Measurements from ENCODE around the gene SAMHD1.
"Not testable (repeated sequence)": the region's sequence is repeated elsewhere in the genome, so short reads cannot be mapped to it uniquely, and the experiment has no call there.

Gene SAMHD1

DNA sequence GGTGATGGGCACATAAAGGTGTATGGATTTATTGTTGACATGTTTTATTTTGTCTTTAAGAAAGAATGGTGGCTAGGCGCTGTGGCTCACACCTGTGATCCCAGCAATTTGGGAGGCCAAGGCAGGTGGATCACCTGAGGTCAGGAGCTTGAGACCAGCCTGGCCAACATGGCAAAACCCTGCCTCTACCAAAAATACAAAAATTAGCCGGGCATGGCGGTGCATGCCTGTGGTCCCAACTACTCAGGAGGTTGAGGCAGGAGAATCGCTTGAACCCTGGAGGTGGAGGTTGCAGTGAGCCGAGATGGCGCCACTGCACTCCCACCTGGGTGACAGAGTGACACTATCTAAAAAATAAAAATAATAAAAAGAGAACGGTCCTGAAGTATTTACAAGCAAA lies 45.4 kb downstream of the SAMHD1 start:
- not testable (repeated sequence) for DNase-seq

- not testable (repeated sequence) for DNase-seq
Measured at GRCh38 chr20:36905566-36905965, 45.9 kb downstream of the SAMHD1 start.

GRCh38 chr20:36904690-36905089 lies 46.8 kb downstream of the SAMHD1 start:
- no peak for DNase-seq

- no peak for DNase-seq
Measured at GRCh38 chr20:36895036-36895435, 56.5 kb downstream of the SAMHD1 start.

DNA sequence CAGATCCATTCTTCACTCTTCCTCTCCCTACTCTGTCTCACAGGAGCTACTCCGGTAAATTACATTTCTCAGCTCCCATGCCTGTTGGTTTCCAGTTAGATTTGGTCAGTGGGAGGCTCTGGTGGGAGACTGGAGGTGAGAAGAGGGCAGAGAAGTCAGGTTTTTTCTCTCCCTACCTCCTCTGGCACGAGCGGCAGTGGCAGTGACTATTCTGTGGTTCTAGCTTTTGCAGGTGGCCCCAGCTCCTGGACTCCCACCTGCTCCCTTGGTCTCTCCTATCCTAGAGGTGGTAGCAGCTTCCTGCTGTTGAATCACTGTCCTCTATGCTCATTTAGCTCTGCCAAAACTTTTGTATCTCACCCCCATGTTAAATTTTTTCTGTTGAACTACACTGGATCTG lies 57.7 kb downstream of the SAMHD1 start:
- no peak for DNase-seq

DNA sequence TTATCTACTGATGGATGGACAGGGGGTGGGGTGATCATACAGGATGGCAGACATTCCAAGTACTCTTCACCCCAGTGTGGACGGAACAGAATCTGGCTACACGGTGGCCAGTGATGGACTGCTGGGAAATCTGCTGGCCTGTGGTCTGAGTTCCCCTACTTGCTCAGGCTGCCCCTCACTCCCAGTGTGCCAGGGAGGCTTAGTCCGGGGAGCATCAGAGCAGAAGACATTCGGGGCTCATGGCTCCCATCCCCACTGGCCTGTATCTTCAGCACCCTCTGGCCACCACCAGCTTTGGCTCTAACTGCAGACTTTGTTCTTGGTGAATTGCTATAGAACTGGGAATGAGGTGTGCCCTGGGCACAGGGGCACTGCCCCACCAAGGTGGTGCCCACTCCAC lies 60.3 kb downstream of the SAMHD1 start:
- no peak for DNase-seq

DNA sequence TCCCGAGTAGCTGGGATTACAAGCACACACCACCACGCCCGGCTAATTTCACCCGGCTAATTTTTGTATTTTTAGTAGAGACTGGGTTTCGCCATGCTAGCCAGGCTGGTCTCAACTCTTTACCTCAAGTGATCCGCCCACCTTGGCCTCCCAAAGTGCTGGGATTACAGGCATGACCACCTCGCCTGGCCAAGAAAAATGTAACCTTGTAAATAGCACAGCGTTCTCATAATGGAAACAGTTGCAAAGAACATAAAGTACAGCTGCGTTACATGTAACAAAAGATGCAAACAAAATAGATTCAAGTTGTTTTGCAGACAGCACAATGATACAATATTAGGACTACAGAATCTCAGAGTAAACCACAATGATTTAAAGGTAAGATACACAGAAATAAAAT lies 60.9 kb downstream of the SAMHD1 start:
- no peak for DNase-seq

DNA sequence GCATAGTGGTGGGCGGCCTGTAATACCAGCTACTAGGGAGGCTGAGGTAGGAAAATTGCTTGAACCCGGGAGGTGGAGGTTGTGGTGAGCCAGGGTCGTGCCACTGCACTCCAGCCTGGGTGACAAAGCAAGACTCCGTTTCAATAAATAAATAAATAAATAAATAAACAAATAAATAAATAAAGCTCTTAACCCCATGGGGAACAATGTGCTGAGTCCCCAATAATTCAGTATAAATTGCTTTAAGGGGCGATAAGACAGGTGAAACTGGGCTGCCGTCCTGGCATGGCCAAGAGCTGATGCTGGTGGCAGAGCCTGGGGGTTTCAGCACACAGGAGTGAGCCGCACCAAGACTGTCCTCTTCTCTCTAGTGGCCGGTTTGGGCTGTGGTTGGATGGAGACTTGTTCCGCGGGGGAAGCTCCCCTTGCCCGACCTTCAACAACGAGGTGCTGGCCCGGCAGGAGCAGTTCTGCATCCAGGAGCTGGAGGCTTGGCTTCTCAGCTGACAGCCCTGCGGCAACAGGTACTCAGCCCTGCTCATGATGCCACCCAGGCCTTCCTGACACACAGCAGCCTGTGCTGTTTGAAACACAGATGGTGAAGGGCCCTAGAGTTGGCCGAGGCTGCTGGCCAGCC lies 62.5 kb downstream of the SAMHD1 start:
- DNase-seq: no peak

DNA sequence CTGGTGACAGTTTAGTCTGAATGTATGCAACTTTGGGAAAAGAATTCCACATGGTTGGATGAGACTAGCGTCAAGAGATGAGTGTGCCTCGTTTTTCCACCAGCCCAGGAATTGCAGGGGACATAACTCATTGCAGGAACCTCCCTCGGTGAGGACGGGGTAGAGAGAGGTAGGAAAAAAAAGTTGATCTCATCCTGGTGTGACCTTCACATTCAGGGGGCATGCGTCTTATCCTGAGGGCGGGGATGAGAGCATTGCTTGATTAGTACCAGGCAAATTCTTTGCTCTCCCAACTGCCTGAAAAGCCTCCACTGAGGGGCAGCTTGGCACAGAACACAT lies 63.8 kb downstream of the SAMHD1 start:
- DNase-seq: no peak

- DNase-seq: peak; percentile 38
Measured at GRCh38 chr20:36886859-36887751, 64.4 kb downstream of the SAMHD1 start.

DNA sequence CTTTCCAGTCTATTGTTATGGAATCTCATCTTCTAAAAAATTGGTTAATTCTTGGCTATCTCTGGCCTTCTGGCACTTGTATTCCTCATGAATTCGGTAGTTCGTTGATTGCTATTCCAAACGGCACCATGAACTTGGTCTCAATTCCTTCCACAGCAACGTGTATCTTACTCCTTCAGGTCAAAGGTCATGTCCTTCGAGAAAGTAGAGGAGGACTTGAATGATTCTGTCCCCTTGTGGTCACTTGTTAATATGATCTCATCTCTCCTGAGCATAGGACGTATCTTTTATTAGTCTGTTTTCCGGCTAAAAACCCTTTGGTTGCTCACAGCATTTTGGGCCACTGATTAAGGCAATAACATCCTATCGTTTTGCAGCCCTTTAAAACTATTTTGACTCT lies 66.2 kb downstream of the SAMHD1 start:
- no peak for DNase-seq

- DNase-seq: no peak
Measured at GRCh38 chr20:36883977-36884535, 67.5 kb downstream of the SAMHD1 start.

DNA sequence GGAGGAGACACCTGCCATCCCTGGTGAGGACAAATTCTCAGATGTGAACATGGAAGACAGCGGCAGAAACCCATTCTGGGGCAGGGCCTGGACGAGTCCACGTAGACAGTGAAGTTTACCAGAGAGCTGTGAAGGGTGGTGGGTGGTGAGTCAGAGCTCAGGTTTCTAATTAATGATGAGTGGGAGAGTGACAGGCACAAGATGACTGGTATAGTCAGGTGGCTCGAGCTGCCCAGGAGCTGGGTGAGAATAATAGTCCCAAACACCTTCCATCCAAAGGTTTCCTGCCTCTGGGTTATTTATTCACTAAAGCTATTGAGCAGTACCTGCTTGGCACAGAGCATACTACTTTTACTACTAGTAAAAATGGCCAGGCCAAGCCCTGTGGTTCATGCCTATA lies 69.6 kb downstream of the SAMHD1 start:
- DNase-seq: no peak

DNA sequence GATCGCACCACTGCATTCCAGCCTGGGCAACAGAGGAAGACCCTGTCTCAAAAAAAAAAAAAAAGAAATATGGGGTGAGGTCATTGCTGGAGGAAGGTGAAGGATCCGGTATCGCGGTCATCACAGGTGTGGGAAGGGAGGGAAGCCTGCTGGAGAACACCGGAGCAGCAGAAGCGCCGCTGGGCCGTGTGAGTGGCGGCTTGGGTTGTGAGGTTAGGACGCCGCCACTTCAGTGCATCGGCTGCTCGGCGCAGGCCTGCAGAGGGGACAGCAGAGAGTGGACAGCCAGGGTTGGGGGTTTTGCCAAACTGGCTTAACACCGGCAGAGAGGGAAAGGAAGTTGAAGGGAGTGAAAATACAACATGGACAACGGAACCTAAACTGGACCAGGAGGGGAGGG lies 70.2 kb downstream of the SAMHD1 start:
- DNase-seq: no peak

- DNase-seq: no peak
Measured at GRCh38 chr20:36880741-36881250, 70.7 kb downstream of the SAMHD1 start.

DNA sequence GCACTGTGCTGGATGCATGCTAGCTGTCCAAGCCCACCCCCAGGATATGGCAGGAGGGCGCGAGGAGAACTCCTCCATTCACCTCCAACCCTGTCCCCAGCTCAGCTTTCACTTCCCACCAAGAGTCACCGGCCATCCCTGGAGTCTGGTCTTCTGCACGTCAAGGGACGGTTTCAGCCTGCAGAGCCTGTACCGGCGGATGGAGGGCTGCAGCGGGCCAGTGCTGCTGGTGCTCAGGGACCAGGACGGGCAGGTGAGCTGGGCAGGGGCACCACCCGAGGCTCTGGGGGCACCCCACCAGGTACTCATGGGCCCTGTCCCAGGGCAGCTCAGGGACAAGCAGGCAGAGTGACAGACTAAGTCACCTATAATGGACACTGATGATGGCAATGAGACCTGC lies 72.6 kb downstream of the SAMHD1 start:
- DNase-seq: no peak

GRCh38 chr20:36876473-36876833 lies 75.1 kb downstream of the SAMHD1 start:
- DNase-seq: no peak

DNA sequence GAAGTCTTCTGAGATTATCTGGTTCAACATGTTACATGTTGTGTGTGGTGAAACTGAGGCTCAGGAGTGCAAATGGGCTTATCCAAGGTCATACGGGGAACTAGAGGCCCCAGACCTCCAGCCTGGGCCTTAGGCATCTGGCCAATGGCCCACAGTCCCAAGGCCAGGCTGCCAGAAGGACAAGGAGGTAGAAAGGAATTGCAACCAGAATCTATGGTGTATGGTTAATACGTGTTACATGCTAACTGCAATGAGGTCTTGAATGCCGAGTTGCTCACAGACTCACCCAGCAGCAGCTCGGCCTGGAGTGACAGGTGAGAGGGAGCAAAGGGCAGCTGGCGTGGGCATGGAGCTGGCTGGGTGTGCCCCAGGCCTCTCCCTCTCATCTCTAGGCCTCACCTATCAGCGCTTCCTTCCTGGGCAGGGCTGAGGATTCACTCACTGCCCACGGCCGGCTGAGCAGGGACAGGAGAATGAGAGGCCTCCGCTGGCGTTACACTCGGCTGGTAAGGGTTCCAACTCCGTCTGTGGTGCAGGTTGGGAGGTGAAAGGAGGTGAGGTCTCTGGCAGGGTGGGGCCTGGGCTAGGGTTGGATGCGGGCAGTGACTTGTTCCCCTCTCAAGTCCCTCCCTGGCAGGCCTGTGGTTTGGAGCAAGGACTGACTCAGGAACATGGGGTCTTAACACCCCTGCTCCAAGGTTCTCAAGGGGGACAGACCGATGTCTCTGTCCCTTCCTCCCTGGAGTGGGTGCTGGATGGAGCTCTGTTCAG lies 75.6 kb downstream of the SAMHD1 start, which contains the start of gene TLDC2:
TSS of gene TLDC2 (plus strand) at position 437 of the 771 bp plus-strand sequence. CDS start at position 474, 37 bp downstream.
- DNase-seq: no peak

GRCh38 chr20:36875093-36875492 lies 76.4 kb downstream of the SAMHD1 start:
- not testable (repeated sequence) for DNase-seq

GRCh38 chr20:36873498-36874189 lies 77.9 kb downstream of the SAMHD1 start:
- DNase-seq: no peak

DNA sequence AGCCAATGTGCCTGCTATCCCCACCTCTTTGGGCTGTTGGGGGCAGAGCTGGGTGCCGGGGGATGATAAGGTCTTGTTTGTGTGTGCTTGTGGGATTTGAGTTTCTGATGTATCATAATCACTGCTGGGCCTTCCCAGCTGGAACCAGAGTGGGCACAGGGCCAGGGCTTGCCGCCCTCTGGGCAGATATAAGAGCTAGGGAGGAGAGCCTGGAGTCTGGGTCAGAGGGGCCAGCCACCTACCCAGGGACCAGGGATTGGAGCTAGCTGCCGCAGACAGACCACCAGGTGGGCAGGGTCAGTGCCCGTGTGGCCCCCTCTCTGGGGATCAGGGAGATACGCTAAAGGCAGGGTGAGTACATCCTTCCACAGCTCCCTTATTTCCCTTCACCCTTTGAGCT lies 78.7 kb downstream of the SAMHD1 start:
- DNase-seq: no peak

Data from NCI-H2081 treated with DMSO at 0.1 percent for 48 hours (cell line).